HEK293 (cell line): ENCODE data around the gene FOXB1.

Experiments used
- ATF2 ChIP-seq: fragments of 450-650 bp; formaldehyde crosslinking; IDR thresholded peaks from 2 replicates; pipeline ENCODE4 v1.5.1; 2016; ENCODE audit warnings: missing biosample characterization, missing genetic modification characterization, low read depth
- CTCF ChIP-seq: fragments of 450-650 bp; formaldehyde crosslinking; IDR thresholded peaks from 2 replicates; pipeline ENCODE4 v1.5.1; 2016; ENCODE audit warnings: missing biosample characterization, missing genetic modification characterization
- KLF16 ChIP-seq: fragments of 450-650 bp; formaldehyde crosslinking; IDR thresholded peaks from 2 replicates; pipeline ENCODE4 v1.5.1; 2017; ENCODE audit warnings: missing biosample characterization, missing genetic modification characterization
- PRDM10 ChIP-seq: fragments of 450-650 bp; formaldehyde crosslinking; IDR thresholded peaks from 2 replicates; pipeline ENCODE4 v1.5.1; 2016; ENCODE audit warnings: missing biosample characterization, missing genetic modification characterization
- SETDB1 ChIP-seq: IDR thresholded peaks from one replicate; pipeline ENCODE4 v1.6.1; 2017; ENCODE audit warnings: mild to moderate bottlenecking, low read length, moderate library complexity, mixed read lengths; ENCODE audit not compliant: insufficient read length
- YY1 ChIP-seq: fragments of 450-650 bp; formaldehyde crosslinking; IDR thresholded peaks from 2 replicates; pipeline ENCODE4 v1.5.1; 2018; ENCODE audit warnings: missing biosample characterization, missing genetic modification characterization
- ZBTB20 ChIP-seq: fragments of 450-650 bp; formaldehyde crosslinking; IDR thresholded peaks from 2 replicates; pipeline ENCODE4 v1.5.1; 2016; ENCODE audit warnings: missing biosample characterization, missing genetic modification characterization
- ZFP41 ChIP-seq: fragments of 450-650 bp; formaldehyde crosslinking; IDR thresholded peaks from 2 replicates; pipeline ENCODE4 v1.5.1; 2016; ENCODE audit warnings: missing biosample characterization, missing genetic modification characterization, borderline replicate concordance
- ZNF155 ChIP-seq: fragments of 450-650 bp; formaldehyde crosslinking; IDR thresholded peaks from 2 replicates; pipeline ENCODE4 v1.5.1; 2016; ENCODE audit warnings: missing biosample characterization, missing genetic modification characterization
- ZNF341 ChIP-seq: fragments of 450-650 bp; formaldehyde crosslinking; IDR thresholded peaks from 2 replicates; pipeline ENCODE4; 2016; ENCODE audit warnings: low read depth, missing biosample characterization, missing genetic modification characterization
- ZNF354C ChIP-seq: fragments of 450-650 bp; formaldehyde crosslinking; IDR thresholded peaks from 2 replicates; pipeline ENCODE4 v1.5.1; 2016; ENCODE audit warnings: missing biosample characterization, missing genetic modification characterization, low read depth, borderline replicate concordance
- ZNF555 ChIP-seq: fragments of 450-650 bp; formaldehyde crosslinking; conservative IDR thresholded peaks from 2 replicates; pipeline ENCODE4 v1.5.1; 2017; ENCODE audit warnings: missing biosample characterization, mild to moderate bottlenecking, missing genetic modification characterization, inconsistent platforms
- ZNF701 ChIP-seq: fragments of 450-650 bp; formaldehyde crosslinking; IDR thresholded peaks from 2 replicates; pipeline ENCODE4 v1.5.1; 2016; ENCODE audit warnings: missing biosample characterization, missing genetic modification characterization

- TF ChIP-seq CTCF (no peak), ZBTB20 (tag by site-specific recombination) (no peak), ZNF341 (tag by site-specific recombination) (no peak), KLF16 (tag by site-specific recombination) (no peak), ZNF354C (tag by site-specific recombination) (no peak), YY1 (no peak), SETDB1 (no peak), ZNF555 (no peak), PRDM10 (no peak), ZNF155 (tag by site-specific recombination) (no peak), ATF2 (no peak), ZFP41 (no peak), ZNF701 (tag by site-specific recombination) (no peak)
Observed at GRCh38 chr15:60054472-60054871, 50.4 kb downstream of the FOXB1 start.
